ENCODE data around the gene MRPS18A. TPM values are rescaled to one million over a fixed set of nuclear protein-coding genes. Genes with fewer than 3 reads are reported as not detected.

MRPS18A gene
- total RNA-seq, 4 donors from 2014 or later: 38.1 to 45.8 (median 43.9) TPM

DNA sequence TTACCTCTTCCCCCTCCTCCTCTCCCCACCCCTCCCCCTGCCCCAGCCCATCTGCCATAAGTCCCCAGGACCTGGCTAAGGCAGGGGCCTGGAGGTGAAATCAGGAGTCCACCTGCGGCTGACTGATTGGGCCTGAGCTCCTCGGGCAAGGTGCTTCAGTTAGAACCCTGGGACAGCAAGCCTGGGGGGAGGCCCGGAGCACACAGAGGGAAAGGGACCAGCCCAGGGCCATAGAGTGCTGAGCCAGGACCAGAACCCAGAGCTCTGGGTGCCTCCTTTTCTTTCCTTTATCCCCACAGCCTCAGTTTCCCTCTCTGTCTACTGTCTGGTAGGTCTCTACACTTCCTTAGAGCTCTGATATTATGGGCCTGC lies 46.7 kb upstream of the MRPS18A start:
- H3K36me3 ChIP-seq: no peaks in the 10 kb centered on the region
- H3K27me3 ChIP-seq: no peaks in the 10 kb centered on the region
- no peak for DNase-seq (ENCODE audit: low spot score in 2 of 2)
- H3K4me3 ChIP-seq: no peak overlapping the region
- H3K27ac ChIP-seq: no peak overlapping the region
- 66 to 71% methylated on average over 3 of the region's 3 CpGs for WGBS, 2 donors
- H3K4me1 ChIP-seq: no peaks in the 10 kb centered on the region
- TF ChIP-seq CTCF (IDR thresholded peaks at IDR 0.05): no peak
- TF ChIP-seq POLR2A (IDR thresholded peaks at IDR 0.05): no peak
- TF ChIP-seq EP300 (IDR thresholded peaks at IDR 0.05): no peak
- peaks cover 0 to 23% (median 8%) of the 10 kb centered on the region in 4 donors for H3K9me3 ChIP-seq

DNA sequence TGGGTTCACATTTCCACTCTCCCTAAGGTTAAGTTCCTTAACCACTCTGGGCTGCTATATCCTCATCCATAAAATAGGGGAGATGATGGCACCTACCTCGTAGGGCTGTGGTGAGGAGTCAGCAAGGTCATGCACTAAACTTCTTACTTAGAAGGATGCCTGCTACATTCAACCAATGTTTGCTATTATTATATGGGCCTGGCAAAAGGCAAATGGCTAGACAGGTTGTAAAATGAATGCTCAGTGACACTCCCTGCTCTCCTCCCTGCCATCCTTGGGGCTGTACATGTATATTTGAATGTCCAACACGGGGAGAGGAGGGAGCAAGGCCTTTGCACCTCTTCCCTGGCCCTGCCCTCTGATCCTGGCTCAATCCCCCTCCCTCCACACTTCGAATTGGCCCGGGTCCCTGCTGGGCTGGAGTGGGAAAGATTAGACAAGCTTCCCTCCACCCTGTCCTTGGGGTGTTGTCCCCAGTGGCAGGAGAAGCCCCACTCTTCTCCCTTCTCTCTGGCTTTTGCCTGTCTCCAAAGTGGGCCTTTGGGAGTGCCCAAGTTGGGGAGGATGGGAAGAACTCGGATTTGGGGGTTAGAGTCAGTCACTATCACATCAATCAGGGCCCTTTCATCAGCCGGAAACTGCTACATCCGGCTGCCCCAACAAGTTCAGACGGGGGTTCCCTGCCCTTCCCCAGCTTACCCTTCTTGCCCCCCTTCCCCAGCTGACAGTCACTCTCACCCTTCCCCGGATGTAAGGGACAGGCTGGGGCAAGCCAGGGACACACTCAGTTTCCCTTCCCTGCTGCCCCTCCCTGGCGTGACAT lies 46.1 kb upstream of the MRPS18A start:
- Histone ChIP-seq H3K36me3 (no peaks in the 10 kb centered on the region), H3K9me3 (peaks cover 0 to 23% (median 8%) of the 10 kb centered on the region in 4 donors), H3K4me1 (no peaks in the 10 kb centered on the region), H3K4me3 (no peak overlapping the region), H3K27me3 (no peaks in the 10 kb centered on the region), H3K27ac (no peak overlapping the region)
- no peak for DNase-seq (ENCODE audit: low spot score in 2 of 2)
- 42 to 44% methylated on average over 10 of the region's 10 CpGs for WGBS, 2 donors
- TF ChIP-seq CTCF (IDR thresholded peaks at IDR 0.05) (no peak), POLR2A (IDR thresholded peaks at IDR 0.05) (no peak), EP300 (IDR thresholded peaks at IDR 0.05) (no peak)

- H3K36me3 ChIP-seq: no peaks in the 10 kb centered on the region
- H3K27ac ChIP-seq: no peak overlapping the region
- no peak overlapping the region for H3K4me3 ChIP-seq
- H3K27me3 ChIP-seq: no peaks in the 10 kb centered on the region
- H3K9me3 ChIP-seq: peaks cover 0 to 23% (median 8%) of the 10 kb centered on the region in 4 donors
- DNase-seq (ENCODE audit: low spot score in 2 of 2): no peak
- TF ChIP-seq EP300 (IDR thresholded peaks at IDR 0.05) (no peak), CTCF (IDR thresholded peaks at IDR 0.05) (no peak), POLR2A (IDR thresholded peaks at IDR 0.05) (no peak)
- H3K4me1 ChIP-seq: peaks cover 0 to 4% (median under 1%) of the 10 kb centered on the region in 4 donors
Observed at GRCh38 chr6:43730634-43731033, 43.0 kb upstream of the MRPS18A start.

- Histone ChIP-seq H3K9me3 (peaks cover 0 to 23% (median 8%) of the 10 kb centered on the region in 4 donors), H3K27me3 (no peaks in the 10 kb centered on the region), H3K27ac (no peak overlapping the region), H3K36me3 (no peaks in the 10 kb centered on the region), H3K4me3 (no peak overlapping the region), H3K4me1 (peaks cover 0 to 15% (median 9%) of the 10 kb centered on the region in 4 donors)
- DNase-seq (ENCODE audit: low spot score in 2 of 2): no peak
- TF ChIP-seq CTCF (IDR thresholded peaks at IDR 0.05) (no peak), POLR2A (IDR thresholded peaks at IDR 0.05) (no peak), EP300 (IDR thresholded peaks at IDR 0.05) (no peak)
- 87 to 90% methylated on average over 6 of the region's 6 CpGs for WGBS, 2 donors
Observed at GRCh38 chr6:43729537-43729936, 41.9 kb upstream of the MRPS18A start.

- Histone ChIP-seq H3K4me1 (peaks cover 0 to 24% (median 13%) of the 10 kb centered on the region in 4 donors), H3K27ac (no peak overlapping the region), H3K9me3 (peaks cover 0 to 23% (median 8%) of the 10 kb centered on the region in 4 donors), H3K27me3 (no peaks in the 10 kb centered on the region), H3K36me3 (no peaks in the 10 kb centered on the region), H3K4me3 (no peak overlapping the region)
- TF ChIP-seq CTCF (IDR thresholded peaks at IDR 0.05) (no peak), POLR2A (IDR thresholded peaks at IDR 0.05) (no peak), EP300 (IDR thresholded peaks at IDR 0.05) (no peak)
- 87% methylated on average over 2 of the region's 2 CpGs for WGBS, 2 donors
- no peak for DNase-seq (ENCODE audit: low spot score in 2 of 2)
Observed at GRCh38 chr6:43728586-43728985, 41.0 kb upstream of the MRPS18A start.

Data from tibial nerve (tissue), 4 donors.